Activated CD4-positive, CD25-positive, alpha-beta regulatory T cell treated with anti-CD3 and anti-CD28 coated beads, Interleukin-2, amount 50 U/mL, for 16 hours (primary cell): ENCODE results near the gene PROK2.

ENCODE experiments used
- DNase-seq: peaks from one replicate; pipeline ENCODE4 v3.0.0-alpha.2; 2020; ENCODE audit warnings: low read depth, low spot score

The PROK2 gene, protein sequence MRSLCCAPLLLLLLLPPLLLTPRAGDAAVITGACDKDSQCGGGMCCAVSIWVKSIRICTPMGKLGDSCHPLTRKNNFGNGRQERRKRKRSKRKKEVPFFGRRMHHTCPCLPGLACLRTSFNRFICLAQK

GRCh38 chr3:71784914-71785531, at the start of gene PROK2:
TSS of gene PROK2 (minus strand) at chr3:71785148. CDS start at chr3:71785052, 96 bp downstream.
- DNase-seq: no peak

DNA sequence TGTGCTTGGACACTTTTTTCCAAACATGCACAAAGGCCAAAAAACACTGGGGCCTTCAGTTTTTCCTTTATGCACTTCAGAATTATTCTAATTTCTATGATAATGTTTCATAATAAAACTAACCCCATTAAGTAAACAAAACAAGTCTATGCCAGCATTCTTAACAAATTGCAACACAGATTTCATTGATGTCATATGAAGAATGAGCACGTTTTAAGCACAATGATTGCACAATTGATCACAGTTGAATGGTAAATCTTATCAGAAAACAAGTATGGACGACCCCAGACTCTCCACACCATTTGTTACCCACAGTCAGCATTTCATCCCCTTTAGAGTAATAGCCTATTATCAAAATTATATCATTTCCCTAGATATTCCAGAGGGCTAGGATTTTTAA, 46.7 kb upstream of the PROK2 start:
- DNase-seq: no peak

DNA sequence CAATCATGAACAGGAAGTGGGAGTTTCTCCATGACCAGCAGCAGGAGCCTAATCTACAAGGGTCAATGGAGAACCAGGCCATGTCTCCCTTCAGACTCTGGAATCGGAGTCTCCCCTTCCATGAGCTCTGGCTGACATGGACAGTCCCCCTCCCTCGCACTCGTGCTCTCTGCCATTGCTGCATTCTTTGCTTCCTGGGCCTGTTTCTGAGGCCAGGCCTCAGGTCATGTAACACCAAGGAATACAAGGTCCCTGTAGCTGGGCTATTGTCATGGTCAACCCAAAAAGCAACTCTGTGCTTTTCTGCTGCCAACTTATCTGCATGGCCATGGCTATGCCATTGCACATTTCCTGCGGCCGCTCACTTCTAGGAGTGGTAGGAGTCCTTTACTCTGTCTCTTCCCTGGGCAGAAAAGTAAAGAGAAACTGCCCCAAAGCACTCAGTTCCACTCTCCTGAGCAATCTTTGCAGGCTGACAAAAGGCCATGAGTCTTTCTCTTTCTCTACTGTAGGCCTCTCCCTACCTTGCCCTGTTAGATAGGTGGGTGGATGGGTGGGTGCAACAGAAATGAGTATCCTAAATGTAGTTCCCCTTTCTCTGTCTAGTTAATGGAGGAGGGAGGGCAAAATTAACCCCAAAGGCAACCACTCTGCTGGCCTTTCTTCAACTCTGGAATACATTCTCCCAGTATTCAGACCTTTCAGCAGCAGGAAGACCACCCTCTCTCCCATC, 40.8 kb upstream of the PROK2 start:
- no peak for DNase-seq

DNA sequence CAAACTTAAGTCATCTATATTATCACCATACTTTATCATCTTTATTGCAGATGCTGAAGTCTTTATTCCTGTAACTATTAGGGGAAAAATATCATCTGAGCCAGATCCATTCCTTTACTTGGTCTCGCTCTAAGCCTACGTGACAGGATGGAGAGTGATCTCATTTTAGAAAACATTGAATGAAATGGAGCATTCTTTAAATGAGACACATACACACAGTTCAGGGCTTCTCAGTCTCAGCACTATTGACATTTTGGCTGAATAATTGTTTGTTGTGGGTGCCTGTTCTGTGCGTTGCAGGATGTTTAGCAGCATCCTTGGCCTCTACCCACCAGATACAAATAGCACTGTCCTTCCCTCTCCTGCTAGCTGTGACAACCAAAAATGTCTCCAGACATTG, 36.2 kb upstream of the PROK2 start:
- no peak for DNase-seq

DNA sequence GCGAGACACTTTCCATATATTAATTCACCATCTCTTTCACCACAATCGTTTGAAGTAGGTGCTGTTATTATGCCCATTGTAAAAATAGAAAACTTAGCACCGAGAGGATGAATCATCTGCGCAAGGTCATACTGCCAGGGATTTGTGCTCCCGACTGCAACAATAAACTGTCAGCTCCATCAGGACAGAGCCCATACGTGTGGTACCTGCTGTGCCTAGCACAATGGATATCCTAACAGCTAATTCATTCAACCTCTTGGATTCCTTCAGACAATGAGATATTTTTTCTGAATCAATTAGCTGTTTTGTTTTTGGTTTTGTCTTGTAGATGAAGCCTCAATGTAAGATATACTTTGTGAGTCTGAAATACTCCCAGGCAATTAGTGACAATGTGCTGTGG, 32.3 kb upstream of the PROK2 start:
- DNase-seq: no peak

DNA sequence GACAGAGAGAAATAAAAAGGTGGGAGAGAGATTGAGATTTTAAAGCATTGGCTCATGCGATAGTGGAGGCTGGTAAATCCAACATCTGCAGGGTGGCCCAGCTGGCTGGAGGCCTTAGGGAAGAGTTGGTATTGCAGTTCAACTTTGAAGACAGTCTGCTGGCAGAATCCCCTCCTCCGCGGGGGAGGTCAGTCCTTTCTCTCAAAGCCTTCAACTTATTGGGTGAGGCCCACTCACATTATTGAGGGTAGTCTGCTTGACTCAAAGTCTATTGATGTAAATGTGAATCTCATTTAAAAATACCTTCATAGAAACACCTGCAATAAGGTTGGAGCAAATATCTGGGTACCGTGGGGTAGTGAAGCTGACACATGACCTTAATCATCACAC, 31.8 kb upstream of the PROK2 start:
- no peak for DNase-seq

GRCh38 chr3:71815340-71816067, 30.6 kb upstream of the PROK2 start:
- no peak for DNase-seq

DNA sequence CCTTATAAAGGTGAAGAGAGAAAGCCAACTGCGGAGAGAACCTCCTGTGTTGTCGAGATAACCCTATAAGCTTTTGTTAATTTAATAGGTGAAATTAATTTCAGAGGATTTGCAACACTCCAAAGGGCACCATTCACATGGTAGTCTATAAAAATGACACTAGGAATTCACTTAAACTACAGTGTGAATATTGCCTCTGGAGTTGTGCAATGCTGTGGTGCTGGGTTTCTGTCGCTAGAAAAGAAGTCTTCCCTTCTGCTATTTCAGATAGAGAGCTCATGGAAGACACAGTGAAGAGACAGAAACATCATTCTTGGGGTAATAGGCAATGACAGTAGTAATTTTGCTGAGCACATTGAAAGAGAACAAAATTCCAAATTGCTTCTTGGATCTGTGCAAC, 28.8 kb upstream of the PROK2 start:
- no peak for DNase-seq

- no peak for DNase-seq
These were observed 28.1 kb upstream of the PROK2 start for GRCh38 chr3:71813073-71813472.

GRCh38 chr3:71810056-71810455, 25.1 kb upstream of the PROK2 start:
- no peak for DNase-seq

DNA sequence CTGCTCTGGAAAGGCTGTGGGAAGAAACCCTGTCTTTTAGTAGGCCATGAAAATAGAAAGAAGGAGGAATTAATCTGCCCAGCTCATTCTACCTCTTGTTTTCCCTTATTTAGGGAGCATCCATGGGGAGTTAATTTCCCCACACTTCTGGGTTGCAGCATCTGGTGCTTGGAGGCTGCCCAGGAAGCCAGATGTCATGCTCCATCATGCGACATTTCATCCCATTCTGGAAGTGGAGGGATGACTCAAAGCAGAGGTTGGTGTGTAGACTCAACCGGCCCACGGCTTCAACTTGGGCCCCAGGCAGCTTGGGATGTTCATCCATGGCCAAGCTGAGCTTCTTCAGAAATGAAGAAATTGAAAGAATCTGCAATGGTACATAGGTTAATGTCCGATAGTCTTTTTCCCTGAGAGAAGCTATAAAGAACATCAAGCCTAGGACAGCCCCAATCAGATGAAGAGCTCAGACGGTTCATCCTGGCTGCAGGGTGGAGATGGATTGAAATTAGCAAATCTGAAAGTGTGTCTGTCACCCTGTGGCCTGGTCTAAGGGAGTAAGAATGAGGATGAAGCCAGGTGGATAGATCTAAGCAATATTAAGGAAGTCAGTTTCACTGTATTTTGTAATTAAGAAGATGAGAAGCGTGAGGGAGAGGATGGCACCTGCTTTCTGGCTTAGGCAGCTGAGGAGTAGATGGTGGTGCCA, 24.5 kb upstream of the PROK2 start:
- DNase-seq: no peak

DNA sequence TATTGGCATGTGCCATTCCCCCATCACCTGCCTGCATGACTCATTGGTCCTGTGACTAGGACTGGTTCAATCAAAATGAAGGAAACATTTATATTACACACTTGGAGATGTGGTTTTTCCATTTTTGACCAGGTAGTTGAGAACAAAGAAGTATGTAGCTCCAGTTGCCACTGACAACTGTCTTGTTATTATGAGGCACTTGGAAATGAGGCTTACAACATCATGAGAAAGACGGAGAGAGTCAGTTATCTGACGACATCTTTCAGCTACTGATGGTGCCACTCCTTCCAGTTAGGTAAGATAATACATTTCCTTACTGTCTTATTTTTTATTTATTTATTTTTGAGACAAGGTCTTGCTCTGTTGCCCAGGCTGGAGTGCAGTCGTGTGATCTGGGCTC, 21.8 kb upstream of the PROK2 start:
- DNase-seq: no peak

DNA sequence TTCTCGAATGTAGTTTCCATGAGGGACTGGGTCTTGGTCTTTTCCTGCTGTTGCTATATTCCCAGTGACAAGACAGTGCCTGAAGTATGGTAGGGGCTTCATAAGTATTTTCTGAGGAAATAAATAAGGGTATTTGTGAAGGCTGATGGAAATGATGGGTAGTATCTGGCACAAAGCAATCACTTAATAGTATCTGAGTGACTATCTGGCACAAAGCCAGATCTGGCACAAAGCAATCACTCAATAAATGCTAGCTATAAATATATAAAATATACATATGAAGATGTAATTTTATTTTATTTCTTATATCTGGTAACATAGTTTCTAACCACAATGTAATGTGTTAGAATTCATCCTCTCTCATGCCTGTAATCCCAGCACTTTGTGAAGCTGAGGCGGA, 20.7 kb upstream of the PROK2 start:
- DNase-seq: no peak

- no peak for DNase-seq
These were observed 20.3 kb upstream of the PROK2 start for GRCh38 chr3:71805199-71805598.

GRCh38 chr3:71803248-71803647, 18.3 kb upstream of the PROK2 start:
- DNase-seq: no peak

- no peak for DNase-seq
These were observed 17.0 kb upstream of the PROK2 start for GRCh38 chr3:71801986-71802385.

DNA sequence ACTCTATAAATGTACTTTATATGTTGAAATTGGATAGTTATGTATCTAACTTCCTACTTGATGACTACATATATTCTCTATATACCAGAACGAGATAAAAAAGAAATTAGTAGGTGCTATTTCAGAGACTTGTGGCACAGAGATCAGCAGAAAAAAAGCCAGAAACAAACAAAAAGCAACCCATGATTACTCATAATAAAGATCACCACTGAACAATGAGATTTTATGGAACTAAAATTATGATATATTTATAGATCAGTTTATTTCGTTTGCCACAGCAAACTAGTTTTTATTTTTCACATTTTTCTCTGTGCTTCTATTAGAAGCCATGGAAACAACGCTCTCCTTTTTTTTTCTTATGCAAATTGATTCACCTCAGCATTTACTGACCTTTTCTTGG, 15.1 kb upstream of the PROK2 start:
- no peak for DNase-seq

GRCh38 chr3:71797455-71797854, 12.5 kb upstream of the PROK2 start:
- DNase-seq: no peak

GRCh38 chr3:71796290-71796689, 11.3 kb upstream of the PROK2 start:
- DNase-seq: no peak

DNA sequence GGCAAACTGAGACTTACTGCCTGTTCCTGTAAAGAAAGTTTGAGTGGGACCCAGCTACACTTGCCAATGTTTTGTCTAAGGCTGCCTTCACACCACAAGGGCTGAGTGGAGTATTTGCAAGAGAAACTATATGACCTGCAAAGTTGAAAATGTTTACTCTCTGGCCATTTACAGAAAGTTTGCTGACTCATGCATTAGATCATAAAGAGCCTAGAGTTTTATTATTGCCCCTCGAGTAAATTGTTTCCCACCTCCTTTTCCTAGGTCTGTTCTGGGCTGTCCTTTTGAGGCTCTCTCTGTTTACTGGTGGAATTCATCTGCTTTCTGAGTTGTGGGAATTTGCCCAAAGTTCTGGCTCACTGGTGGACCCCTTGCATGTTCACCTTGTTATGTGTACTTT, 6.7 kb upstream of the PROK2 start:
- no peak for DNase-seq

DNA sequence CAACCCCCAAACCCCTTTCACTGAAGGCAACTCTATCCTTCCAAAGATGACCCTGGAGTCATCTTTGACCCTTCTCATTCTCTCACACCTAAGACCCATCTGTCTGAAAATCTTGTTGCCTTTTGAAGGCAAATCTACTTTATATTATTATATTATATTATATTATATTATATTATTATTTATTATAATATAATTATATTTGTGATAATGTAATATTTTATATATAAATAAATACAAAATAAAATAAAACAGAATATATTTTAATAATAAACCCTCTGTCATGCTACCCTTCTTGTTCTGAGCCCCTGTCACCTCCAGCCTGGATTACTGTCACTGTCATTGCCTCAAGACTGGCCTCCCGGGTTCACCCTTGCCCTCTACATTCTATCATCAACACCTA, 5.0 kb upstream of the PROK2 start:
- no peak for DNase-seq

DNA sequence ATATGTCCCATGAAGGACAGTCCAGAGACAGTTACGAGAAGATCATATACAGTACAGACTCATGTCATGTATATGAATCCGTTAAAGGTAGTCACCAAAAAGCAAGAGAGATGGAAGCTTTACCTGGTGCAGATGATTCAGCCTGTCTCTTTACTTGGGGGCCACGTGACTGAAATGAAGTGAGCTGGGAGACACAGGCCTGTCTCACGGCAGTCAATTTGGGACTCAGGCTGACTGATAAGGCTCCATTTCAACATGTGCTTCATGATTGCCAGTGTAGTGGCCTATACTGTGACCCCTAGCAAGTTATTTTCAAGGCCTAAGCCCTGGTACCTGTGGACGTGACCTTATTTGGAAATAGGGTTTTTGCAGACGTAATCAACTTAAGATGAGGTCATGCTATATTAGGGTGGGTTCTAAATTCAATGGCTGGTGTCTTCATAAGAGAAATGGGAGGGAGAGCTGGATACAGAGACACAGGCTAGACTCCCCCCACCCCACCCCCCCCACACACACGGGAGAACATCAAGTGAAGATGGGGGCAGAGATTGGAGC, 3.0 kb upstream of the PROK2 start:
- no peak for DNase-seq
